Upper lobe of right lung (tissue), 1 donor: ENCODE measurements around the gene TIMM8A. TPM values are rescaled to one million over a fixed set of nuclear protein-coding genes. Genes with fewer than 3 reads are reported as not detected.

Experiments
- ATAC-seq: fragments of 200-7000 bp; cut with Tn5 transposase; one replicate; pipeline ENCODE4 v1.9.1; 2020; ENCODE audit warnings: mild to moderate bottlenecking, moderate library complexity
- DNase-seq: peaks from one replicate; pipeline ENCODE4 v3.0.0-alpha.2; 2020
- H3K27ac ChIP-seq: fragments of 200-600 bp; one replicate; pipeline ENCODE4 v1.8.0; 2022
- H3K27me3 ChIP-seq: fragments of 200-600 bp; one replicate; pipeline ENCODE4 v1.8.0; 2022; ENCODE audit warnings: mild to moderate bottlenecking
- H3K36me3 ChIP-seq: fragments of 200-600 bp; one replicate; pipeline ENCODE4 v1.8.0; 2022
- H3K4me1 ChIP-seq: fragments of 200-600 bp; one replicate; pipeline ENCODE4 v1.8.0; 2022
- H3K4me3 ChIP-seq: fragments of 200-600 bp; one replicate; pipeline ENCODE4 v1.8.0; 2022; ENCODE audit warnings: mild to moderate bottlenecking
- H3K9me3 ChIP-seq: fragments of 200-600 bp; one replicate; pipeline ENCODE4 v1.8.0; 2022
- intact Hi-C: fragments of 100-400 bp; cut with DNase I; formaldehyde crosslinking; loops from one replicate; pipeline ENCODE4 v1.11.0; 2022
- total RNA-seq: library from RNA; stranded (reverse); fragmentation: NEBNext Ultra II Directional; extraction: Animal tissue kit (Norgen Biotek cat#: 25700); gene quantifications from one replicate; pipeline ENCODE4 v1.2.1, GENCODE V29; 2021
- TF ChIP-seq, protein P1 (sequence below): fragments of 200-600 bp; IDR thresholded peaks from one replicate; pipeline ENCODE4 v1.8.0; 2022; ENCODE audit warnings: antibody characterized with exemption
- donor health status: DM: no; HTN: yes; CAD: no; lungs with severe emphysema.

Gene TIMM8A
- total RNA-seq, 1 donor from 2014 or later, result 6.4 TPM

DNA sequence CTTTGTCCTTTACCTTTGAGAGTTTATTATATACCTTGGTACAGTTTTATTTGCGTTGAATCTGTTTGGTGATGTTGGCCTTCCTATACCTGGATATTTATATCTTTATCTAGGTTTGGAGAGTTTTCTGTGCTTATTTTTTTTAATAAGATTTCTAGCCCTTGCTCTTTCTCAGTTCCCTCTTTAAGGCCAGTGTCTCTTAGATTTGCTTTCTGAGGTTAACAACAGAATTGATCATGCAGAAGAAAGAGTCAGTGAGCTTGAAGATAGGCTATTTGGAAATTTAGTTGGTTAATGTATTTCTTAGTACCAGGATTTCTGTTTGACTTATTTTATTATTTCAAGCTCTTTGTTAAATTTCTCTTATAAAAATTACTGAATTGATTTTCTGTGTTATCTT lies 44.8 kb downstream of the TIMM8A start:
- Histone ChIP-seq H3K9me3 (no peaks in the 10 kb centered on the region), H3K27me3 (no peaks in the 10 kb centered on the region), H3K36me3 (no peaks in the 10 kb centered on the region), H3K4me3 (no peak overlapping the region), H3K4me1 (no peaks in the 10 kb centered on the region), H3K27ac (no peak overlapping the region)
- intact Hi-C loops, result no loop called here
- ATAC-seq, result no peak
- DNase-seq, result no peak
- TF ChIP-seq, protein P1, sequence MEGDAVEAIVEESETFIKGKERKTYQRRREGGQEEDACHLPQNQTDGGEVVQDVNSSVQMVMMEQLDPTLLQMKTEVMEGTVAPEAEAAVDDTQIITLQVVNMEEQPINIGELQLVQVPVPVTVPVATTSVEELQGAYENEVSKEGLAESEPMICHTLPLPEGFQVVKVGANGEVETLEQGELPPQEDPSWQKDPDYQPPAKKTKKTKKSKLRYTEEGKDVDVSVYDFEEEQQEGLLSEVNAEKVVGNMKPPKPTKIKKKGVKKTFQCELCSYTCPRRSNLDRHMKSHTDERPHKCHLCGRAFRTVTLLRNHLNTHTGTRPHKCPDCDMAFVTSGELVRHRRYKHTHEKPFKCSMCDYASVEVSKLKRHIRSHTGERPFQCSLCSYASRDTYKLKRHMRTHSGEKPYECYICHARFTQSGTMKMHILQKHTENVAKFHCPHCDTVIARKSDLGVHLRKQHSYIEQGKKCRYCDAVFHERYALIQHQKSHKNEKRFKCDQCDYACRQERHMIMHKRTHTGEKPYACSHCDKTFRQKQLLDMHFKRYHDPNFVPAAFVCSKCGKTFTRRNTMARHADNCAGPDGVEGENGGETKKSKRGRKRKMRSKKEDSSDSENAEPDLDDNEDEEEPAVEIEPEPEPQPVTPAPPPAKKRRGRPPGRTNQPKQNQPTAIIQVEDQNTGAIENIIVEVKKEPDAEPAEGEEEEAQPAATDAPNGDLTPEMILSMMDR, result no peak

Other genes with a start within 250 kb of the TIMM8A start
- gene DRP2, start 129.0 kb downstream of the TIMM8A start, total RNA-seq, result not detected
- not detected for gene TAF7L, start 57.4 kb downstream of the TIMM8A start, total RNA-seq
- 34.1 TPM for gene BTK, start 37.4 kb upstream of the TIMM8A start, total RNA-seq
- 133 TPM for gene RPL36A, start 42.3 kb upstream of the TIMM8A start, total RNA-seq
- gene GLA, start 59.2 kb upstream of the TIMM8A start, total RNA-seq, result 46.3 TPM
- gene HNRNPH2, start 59.5 kb upstream of the TIMM8A start, total RNA-seq, result 67.1 TPM
- gene ARMCX4, start 136.7 kb upstream of the TIMM8A start, total RNA-seq, result 13.1 TPM
- gene ARMCX1, start 201.8 kb upstream of the TIMM8A start, total RNA-seq, result 21.7 TPM